ENCODE results near the gene GALE. TPM values are rescaled to one million over a fixed set of nuclear protein-coding genes. Genes with fewer than 3 reads are reported as not detected.

GALE gene
- 38.2 and 45.7 TPM in 2 replicates for total RNA-seq

DNA sequence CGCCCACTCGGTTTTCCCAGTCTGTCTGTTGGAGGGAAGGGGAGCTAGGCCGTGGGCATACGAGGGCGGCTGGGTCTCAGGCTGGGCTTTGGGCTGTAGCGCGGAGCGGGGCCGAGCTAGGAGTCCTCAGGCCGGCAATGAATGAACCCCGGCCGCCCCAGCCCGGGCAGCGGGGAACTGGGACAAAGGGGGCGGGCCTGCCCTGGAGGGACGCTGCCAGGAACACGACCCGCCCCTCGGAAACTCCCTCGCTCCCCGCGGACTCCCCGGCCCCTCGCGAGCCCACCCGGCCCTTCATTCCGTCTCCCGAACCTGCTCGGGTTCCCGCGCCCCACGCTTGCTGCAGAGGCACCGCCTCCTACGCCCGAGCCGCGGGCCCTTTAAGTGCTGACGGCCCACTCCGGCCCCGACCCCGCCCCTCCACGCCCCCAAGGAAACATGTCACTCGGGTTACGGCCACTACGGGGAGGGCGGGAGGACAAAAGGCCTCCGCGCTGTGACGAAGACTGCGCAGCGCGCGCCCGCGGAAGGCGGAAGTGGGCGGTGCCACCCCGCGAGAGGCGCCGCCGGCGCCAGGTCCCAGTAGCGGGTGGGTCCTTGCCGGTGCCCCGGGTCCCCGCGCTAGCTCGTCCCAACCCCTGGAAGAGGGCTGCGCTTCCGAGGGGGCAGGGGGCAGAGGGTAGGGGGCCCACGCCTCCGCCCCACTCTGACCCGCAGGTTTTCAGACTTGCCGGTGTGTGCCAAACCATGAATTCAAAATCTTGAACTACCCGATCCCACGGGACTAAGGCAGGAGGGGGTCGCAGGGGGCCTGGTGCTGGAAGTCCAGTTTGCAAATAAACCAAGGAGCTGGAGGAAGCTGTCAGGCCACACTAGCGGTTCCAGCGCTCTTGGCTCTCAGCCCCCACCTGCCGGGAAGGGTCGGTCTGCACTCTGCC lies at the start of gene GALE:
TSS of gene GALE (minus strand) at position 355 of the 938 bp plus-strand sequence. CDS start 1,747 bp downstream, outside the sequence.

GRCh38 chr1:23825076-23825761 lies 24.7 kb upstream of the GALE start, which contains the start of gene HMGCL:
Gene HMGCL, minus strand, starts transcription at chr1:23825429. Its CDS starts 14 bp downstream, at chr1:23825415.

GRCh38 chr1:23790696-23791515 lies 9.6 kb downstream of the GALE start, which contains the start of gene LYPLA2:
Gene LYPLA2, plus strand, starts transcription at chr1:23791145. Its CDS starts 1,538 bp downstream, at chr1:23792683.

DNA sequence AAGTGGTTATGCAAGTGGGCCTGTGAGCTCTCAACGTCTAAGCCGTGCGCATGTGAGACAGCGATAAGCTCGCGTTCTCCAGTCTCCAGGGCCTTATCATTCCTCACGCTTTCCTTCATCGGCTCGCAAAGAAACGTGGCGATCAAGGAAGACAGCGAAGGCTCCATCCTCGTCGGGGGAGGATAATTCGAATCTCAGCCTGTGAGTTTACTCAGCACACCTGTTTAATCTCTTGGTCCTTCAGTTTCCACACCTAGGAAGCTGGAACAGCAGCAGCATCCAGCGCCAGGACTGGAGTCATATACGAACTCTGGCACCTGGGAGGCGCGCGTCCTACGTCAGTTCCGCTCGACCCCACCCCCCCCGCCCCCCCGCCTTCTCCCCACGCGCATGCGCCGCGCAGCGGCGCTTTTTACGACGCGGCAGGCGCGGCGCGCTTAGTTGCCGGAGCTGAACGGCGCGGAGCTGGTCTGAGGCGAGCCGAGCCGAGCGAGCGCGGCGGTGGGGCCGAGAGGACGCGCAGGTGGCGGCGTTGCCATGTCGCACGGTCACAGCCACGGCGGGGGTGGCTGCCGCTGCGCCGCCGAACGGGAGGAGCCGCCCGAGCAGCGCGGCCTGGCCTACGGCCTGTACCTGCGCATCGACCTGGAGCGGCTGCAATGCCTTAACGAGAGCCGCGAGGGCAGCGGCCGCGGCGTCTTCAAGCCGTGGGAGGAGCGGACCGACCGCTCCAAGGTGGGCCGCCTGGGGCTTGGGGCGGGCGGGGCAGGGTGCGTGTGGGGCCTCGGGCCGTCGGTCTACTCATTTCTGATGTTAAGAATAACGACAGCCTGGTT lies 22.4 kb downstream of the GALE start, which contains the start of gene PITHD1:
TSS of gene PITHD1 (plus strand) at position 440 of the 836 bp plus-strand sequence. CDS start at position 538, 98 bp downstream.

Other genes with a start within 250 kb of the GALE start
- gene ID3, start 241.3 kb downstream of the GALE start, total RNA-seq, result 191 and 227 TPM in 2 replicates
- 870 and 1,099 TPM in 2 replicates for gene RPL11, start 108.9 kb downstream of the GALE start, total RNA-seq
- gene ELOA, start 57.3 kb downstream of the GALE start, total RNA-seq, result 53.3 and 60.9 TPM in 2 replicates
- gene PITHD1, start 22.3 kb downstream of the GALE start, total RNA-seq, result 31.3 and 40.0 TPM in 2 replicates
- 84.0 and 88.7 TPM in 2 replicates for gene LYPLA2, start 9.6 kb downstream of the GALE start, total RNA-seq
- 21.3 and 26.6 TPM in 2 replicates for gene HMGCL, start 24.7 kb upstream of the GALE start, total RNA-seq
- 6.8 and 6.9 TPM in 2 replicates for gene FUCA1, start 67.5 kb upstream of the GALE start, total RNA-seq
- gene CNR2, start 112.6 kb upstream of the GALE start, total RNA-seq, result not detected in 2 replicates
- 161 and 166 TPM in 2 replicates for gene PNRC2, start 159.1 kb upstream of the GALE start, total RNA-seq
- 157 and 159 TPM in 2 replicates for gene SRSF10, start 179.6 kb upstream of the GALE start, total RNA-seq

Measured in thoracic aorta endothelial cell (primary cell).